Progenitor cell of endocrine pancreas (in vitro differentiated cells): Measurements from ENCODE around the gene CTDSP1. TPM values are rescaled to one million over a fixed set of nuclear protein-coding genes. Genes with fewer than 3 reads are reported as not detected.
A peak's percentile ranks its signal among the peaks of the same experiment; 100 is the strongest.

Source experiments
- DNase-seq: peaks from one replicate; pipeline ENCODE4 v3.0.0; 2021; ENCODE audit warnings: low spot score; ENCODE audit not compliant: unreplicated experiment
- H3K27ac Mint-ChIP-seq: 2 replicates; pipeline ENCODE4 v1.8.0; 2021; ENCODE audit warnings: mild to moderate bottlenecking, moderate library complexity, mixed read lengths
- H3K27me3 Mint-ChIP-seq: 2 replicates; pipeline ENCODE4 v1.8.0; 2021; ENCODE audit warnings: mixed read lengths
- H3K36me3 Mint-ChIP-seq: 2 replicates; pipeline ENCODE4 v1.8.0; 2022; ENCODE audit warnings: mixed read lengths; ENCODE audit not compliant: insufficient read depth
- H3K4me1 Mint-ChIP-seq: 2 replicates; pipeline ENCODE4 v1.8.0; 2021; ENCODE audit warnings: low read depth, mixed read lengths
- H3K4me3 Mint-ChIP-seq: 2 replicates; pipeline ENCODE4 v1.8.0; 2021; ENCODE audit warnings: low read depth, mild to moderate bottlenecking, moderate library complexity, mixed read lengths
- H3K9me3 Mint-ChIP-seq: 2 replicates; pipeline ENCODE4 v1.8.0; 2021; ENCODE audit warnings: low read depth, mixed read lengths
- total RNA-seq: library from RNA; stranded (reverse); gene quantifications from 2 replicates; pipeline ENCODE4 v1.2.1, GENCODE V29; 2021
- TF ChIP-seq, protein P1 (sequence below): fragments of 200-600 bp; sonication (generic); IDR thresholded peaks from one replicate; pipeline ENCODE4 v1.5.0; 2021; ENCODE audit warnings: antibody characterized with exemption, mild to moderate bottlenecking; ENCODE audit not compliant: unreplicated experiment

CTDSP1 gene
- total RNA-seq, 1 donor from 2014 or later = 108 TPM

DNA sequence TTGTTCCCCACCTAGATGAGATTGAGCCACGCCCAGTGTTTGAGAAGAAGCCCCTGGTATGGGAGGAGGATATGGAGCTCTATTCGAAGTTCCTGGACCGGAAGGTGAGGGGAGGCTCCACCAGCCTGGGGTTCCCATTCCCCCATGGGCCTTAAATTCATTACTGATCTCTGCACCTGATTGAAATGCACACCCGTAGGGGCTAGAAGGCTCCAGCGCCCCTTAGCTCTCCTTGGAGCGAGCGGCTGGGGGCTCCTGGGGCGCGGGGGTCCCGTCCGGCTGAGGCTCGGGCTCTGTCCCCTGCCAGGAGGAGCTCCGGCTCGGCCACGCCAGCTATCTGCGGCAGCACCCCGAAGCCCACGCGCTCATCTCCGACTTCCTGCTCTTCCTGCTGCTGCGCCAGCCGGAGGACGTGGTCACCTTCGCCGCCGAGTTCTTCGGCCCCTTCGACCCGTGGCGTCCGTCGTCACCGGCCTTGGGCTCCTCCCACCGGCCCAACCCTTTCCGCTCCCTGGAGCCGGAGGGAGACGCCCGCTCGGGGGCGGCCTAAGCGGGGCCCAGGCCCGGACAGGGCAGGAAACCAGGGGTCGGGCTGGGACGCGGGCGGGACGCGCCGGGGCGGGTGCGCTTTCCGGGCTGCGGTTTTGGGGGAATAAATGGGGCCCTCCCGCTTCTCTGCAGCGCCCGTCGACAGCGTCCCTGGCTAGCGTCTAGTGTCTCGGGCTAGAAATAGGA lies 32.1 kb upstream of the CTDSP1 start:
- Mint-ChIP-seq H3K4me1 (peaks cover 1% of the 10 kb centered on the region), H3K4me3 (peak overlapping the region; percentile 74), H3K36me3 (no peaks in the 10 kb centered on the region), H3K27ac (peak overlapping the region; percentile 85), H3K9me3 (no peaks in the 10 kb centered on the region), H3K27me3 (peaks cover 4% of the 10 kb centered on the region)
- DNase-seq = peak; percentile 68
- TF ChIP-seq, protein P1, sequence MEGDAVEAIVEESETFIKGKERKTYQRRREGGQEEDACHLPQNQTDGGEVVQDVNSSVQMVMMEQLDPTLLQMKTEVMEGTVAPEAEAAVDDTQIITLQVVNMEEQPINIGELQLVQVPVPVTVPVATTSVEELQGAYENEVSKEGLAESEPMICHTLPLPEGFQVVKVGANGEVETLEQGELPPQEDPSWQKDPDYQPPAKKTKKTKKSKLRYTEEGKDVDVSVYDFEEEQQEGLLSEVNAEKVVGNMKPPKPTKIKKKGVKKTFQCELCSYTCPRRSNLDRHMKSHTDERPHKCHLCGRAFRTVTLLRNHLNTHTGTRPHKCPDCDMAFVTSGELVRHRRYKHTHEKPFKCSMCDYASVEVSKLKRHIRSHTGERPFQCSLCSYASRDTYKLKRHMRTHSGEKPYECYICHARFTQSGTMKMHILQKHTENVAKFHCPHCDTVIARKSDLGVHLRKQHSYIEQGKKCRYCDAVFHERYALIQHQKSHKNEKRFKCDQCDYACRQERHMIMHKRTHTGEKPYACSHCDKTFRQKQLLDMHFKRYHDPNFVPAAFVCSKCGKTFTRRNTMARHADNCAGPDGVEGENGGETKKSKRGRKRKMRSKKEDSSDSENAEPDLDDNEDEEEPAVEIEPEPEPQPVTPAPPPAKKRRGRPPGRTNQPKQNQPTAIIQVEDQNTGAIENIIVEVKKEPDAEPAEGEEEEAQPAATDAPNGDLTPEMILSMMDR = no peak

DNA sequence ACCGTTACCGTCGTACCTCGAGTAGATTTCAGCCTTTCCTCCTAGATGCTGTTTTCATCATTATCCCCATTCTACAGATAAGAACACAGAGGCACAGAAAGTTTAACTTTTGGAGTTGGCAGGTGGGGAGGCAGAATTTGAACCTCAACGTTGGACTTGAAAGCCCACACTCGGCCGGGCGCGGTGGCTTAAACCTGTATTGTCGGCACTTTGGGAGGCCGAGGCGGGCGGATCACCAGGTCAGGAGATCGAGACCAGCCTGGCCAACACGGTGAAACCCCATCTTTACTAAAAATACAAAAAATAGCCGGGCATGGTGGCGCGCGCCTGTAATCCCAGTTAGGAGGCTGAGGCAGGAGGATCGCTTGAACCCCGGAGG lies 31.5 kb upstream of the CTDSP1 start:
- TF ChIP-seq, protein P1 = no peak
- no peaks in the 10 kb centered on the region for H3K36me3 Mint-ChIP-seq
- peaks cover 1% of the 10 kb centered on the region for H3K4me1 Mint-ChIP-seq
- H3K27me3 Mint-ChIP-seq = peaks cover 4% of the 10 kb centered on the region
- H3K27ac Mint-ChIP-seq = no peak overlapping the region
- DNase-seq = no peak
- H3K9me3 Mint-ChIP-seq = no peaks in the 10 kb centered on the region
- H3K4me3 Mint-ChIP-seq = peak overlapping the region; percentile 74

DNA sequence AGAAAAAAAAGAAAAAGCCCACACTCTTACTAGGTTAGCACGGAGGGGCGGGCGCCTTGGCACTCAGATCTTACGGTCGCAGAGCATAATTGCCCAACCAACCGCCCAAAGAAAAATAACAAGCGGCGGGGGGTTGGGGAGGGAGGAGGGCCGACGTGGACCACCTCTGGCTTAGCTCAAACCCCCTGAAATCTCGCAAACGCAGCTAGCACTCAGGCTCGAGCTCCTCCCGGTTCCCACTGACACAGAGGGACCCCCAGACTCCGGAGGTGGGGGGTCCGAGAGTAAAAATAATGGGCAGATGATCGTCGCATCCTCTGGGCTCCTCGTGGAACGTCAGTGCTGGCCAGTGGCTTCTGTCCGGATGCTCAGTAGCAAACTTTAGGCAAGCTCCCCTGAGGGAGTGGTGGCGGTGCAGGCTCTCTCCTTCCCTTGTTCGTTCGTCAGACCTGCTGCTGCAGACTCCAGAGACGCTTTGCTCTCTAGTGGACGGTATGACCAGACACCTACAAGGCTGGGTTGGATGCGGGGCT lies 31.0 kb upstream of the CTDSP1 start:
- Mint-ChIP-seq H3K4me1 (peaks cover 1% of the 10 kb centered on the region), H3K27ac (peak overlapping the region; percentile 37), H3K27me3 (peaks cover 4% of the 10 kb centered on the region), H3K36me3 (no peaks in the 10 kb centered on the region), H3K4me3 (peak overlapping the region; percentile 44), H3K9me3 (no peaks in the 10 kb centered on the region)
- DNase-seq = no peak
- TF ChIP-seq, protein P1 = no peak

DNA sequence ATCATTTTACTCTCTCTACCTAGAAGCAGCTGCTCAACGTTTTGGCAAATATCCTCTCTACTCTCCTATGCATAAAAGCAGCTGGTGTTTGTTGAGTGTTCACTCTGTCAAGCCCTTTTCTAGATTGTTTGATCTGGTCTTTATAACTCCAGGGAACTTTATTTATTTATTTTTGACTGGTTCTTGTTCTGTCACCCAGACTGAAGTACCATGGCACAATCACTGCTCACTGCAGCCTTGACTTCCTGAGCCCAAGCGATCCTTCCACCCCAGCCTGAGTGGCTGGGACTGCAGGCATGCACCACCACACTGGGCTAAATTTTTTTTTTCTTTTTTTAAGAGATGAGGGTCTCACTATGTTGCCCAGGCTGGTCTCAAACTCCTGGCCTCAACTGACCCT lies 30.3 kb upstream of the CTDSP1 start:
- H3K36me3 Mint-ChIP-seq = no peaks in the 10 kb centered on the region
- H3K4me1 Mint-ChIP-seq = peaks cover 1% of the 10 kb centered on the region
- DNase-seq = no peak
- no peaks in the 10 kb centered on the region for H3K9me3 Mint-ChIP-seq
- H3K27me3 Mint-ChIP-seq = peaks cover 4% of the 10 kb centered on the region
- no peak overlapping the region for H3K27ac Mint-ChIP-seq
- TF ChIP-seq, protein P1 = no peak
- peak overlapping the region; percentile 21 for H3K4me3 Mint-ChIP-seq

DNA sequence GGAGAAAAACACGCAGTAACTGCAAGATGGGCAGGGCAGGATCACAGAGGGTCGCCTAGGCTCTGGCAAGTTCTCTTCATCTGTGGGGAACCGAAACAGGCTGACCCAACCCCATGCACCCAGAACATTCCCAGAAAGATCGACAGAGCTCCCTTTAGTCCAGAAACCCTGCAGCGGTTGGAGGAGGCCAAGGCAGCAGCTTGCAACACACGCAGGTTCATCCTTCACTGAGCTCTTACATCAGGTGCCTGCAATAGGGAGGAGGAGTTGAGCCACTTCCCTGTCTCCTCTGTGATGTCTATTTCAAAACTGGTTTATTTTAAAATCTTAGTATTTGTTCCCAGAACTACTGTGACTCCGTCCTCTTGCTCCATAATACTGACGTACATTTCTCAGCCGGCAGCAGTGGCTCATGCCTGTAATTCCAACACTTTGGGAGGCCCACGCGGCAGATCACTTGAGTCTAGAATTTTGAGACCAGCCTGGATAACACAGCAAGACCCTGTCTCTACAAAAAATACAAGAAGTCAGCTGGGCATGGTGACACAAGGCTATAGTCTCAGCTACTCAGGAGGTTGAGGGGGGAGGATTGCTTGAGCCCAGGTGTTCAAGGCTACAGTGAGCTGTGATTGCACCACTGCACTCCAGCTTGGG lies 29.1 kb upstream of the CTDSP1 start:
- peaks cover 1% of the 10 kb centered on the region for H3K4me1 Mint-ChIP-seq
- peaks cover 4% of the 10 kb centered on the region for H3K27me3 Mint-ChIP-seq
- no peak overlapping the region for H3K27ac Mint-ChIP-seq
- H3K36me3 Mint-ChIP-seq = no peaks in the 10 kb centered on the region
- no peak for DNase-seq
- TF ChIP-seq, protein P1 = no peak
- H3K9me3 Mint-ChIP-seq = no peaks in the 10 kb centered on the region
- no peak overlapping the region for H3K4me3 Mint-ChIP-seq
